NCI-H524 treated with DMSO at 0.1 percent for 48 hours (cell line): ENCODE data around the gene TOMM34.

Experiments used
- DNase-seq: peaks from one replicate; lab custom pipeline; 2025; lab: John Stamatoyannopoulos, UW

TOMM34 gene

GRCh38 chr20:44962483-44962882, 2.3 kb upstream of the TOMM34 start:
- DNase-seq = no peak

DNA sequence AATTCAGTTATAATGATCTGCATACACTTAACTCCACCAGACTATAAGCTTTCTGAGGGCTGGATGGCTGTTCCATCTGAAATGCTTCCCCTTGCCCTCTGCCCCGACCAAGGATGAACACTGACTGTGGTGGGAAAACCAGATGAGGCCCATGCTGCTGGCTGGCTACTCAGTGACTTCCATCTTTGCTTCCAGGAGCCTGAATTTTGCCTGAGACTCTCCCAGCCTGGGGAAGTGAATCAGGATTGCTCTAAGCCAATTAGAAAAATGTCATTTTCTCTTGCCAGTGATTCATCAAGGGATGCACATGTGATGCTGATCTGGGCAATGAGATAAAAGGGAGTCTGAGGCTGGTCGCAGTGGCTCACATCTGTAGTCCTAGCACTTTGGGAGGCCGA, 1.7 kb upstream of the TOMM34 start:
- DNase-seq = no peak

DNA sequence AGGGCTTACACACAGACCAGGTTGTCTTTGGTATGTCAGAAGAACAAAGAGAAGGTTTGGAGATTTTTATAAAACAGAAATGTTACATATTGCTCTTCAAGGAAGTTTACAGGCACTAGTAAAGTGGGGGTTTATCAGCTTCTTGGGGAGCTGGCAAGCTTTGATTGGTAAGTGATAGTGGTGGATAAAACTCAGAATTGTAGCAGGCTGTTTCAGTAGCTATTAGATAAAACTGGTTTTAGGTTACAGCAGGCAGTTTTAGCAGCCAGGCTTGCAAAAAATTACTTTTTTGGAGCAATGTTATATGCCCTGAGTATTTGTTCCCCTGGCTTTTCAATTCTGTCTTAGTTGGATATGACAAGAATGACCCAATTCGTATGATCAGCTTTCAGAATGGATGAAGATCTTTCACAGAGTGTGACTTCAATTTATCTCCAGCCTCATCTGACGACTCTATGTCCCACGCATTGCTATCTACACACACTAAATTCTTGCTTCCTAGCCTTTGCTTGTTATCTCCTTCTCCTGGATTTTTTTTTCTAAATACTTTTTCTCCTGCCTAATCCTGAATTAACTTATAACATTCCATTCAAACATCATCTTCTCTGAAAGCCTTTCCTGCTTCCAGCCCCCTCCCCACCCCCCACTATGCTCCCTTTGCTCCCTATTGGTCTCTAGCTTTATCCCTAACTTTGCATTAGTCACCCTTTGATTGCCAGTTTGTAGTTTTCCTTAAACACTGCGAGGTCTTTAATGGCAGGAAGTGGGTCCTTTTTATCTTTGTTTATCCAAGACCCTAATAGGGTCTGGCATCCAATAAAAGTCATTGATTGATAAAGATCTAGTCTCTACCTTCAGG, 1.0 kb upstream of the TOMM34 start:
- no peak for DNase-seq

- no peak for DNase-seq
Observed at GRCh38 chr20:44959638-44960102, 527 bp downstream of the TOMM34 start.

GRCh38 chr20:44959082-44959637, 1.0 kb downstream of the TOMM34 start:
- DNase-seq = no peak

- no peak for DNase-seq
Observed at GRCh38 chr20:44958276-44958675, 1.9 kb downstream of the TOMM34 start.

- no peak for DNase-seq
Observed at GRCh38 chr20:44956410-44956809, 3.8 kb downstream of the TOMM34 start.

- DNase-seq = no peak
Observed at GRCh38 chr20:44955270-44955669, 4.9 kb downstream of the TOMM34 start.

DNA sequence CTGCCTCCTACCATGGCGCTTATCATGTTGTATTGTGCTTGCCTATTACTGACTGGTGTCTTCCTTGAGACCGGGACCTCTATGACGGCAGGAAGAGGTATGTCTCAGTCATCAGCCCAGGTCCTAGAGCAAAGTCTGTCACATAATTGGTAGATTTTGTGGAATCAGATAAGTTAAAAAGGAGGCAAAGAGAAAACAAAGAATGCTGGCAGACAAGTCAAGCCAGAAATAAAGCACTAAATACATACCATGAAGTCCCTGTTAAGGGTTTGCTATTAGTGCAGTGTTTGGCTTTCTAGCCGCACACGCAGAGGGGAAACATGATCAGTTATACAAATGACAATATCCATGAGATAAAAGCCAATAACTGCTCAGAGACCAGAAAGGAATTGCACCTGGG, 6.0 kb downstream of the TOMM34 start:
- DNase-seq = no peak

- DNase-seq = no peak
Observed at GRCh38 chr20:44952731-44953130, 7.5 kb downstream of the TOMM34 start.

GRCh38 chr20:44950368-44950767, 9.8 kb downstream of the TOMM34 start:
- no peak for DNase-seq

DNA sequence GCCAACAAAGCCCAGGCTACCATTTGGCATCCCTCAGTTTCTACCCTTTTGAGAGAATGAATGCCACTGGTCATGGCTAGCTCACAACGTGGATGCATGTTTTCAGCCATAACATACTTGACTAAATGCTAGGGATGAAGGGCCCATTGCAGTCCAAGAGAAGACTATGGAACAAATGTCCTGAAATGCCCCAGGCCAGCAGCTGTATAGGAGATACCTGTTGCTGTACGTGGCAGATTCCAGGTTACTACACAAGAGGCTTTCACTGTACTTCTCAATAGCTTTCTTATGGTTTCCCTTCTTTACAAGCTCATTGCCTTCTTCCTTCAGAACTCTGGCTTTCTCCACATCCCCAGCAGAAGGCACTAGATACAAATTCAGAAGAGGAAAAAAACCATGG, 11.7 kb downstream of the TOMM34 start:
- DNase-seq = no peak

GRCh38 chr20:44948107-44948506, 12.1 kb downstream of the TOMM34 start:
- DNase-seq = no peak

DNA sequence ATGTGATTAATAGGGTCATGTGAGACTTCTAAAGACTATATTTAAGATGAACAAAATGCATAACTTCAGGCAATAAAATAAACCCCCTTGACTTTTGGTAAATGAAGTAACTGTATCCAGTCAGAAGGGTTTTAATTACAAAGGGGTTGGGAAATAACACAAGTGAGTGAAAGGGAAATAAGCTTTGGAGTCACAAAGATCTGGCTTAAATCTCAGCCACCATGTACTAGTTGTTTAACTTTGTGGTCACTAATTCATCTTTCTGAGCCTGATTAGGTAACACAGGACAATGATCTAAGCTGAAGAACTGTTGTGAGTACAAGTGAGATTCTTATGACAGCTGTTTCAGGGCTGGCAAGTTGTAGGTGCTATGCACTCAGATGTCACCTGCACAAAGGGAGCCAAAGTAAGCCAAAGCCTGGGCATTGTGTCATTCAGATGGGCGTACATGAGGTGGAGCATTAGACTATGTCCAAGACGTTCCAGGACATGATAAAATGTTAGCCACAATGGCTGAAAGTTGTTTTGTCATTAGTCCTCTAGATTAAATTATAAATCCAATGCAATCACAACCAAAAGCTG, 13.8 kb downstream of the TOMM34 start:
- no peak for DNase-seq

GRCh38 chr20:44945261-44945660, 14.9 kb downstream of the TOMM34 start:
- no peak for DNase-seq

- no peak for DNase-seq
Observed at GRCh38 chr20:44943828-44944227, 16.4 kb downstream of the TOMM34 start.

GRCh38 chr20:44942264-44942973, 17.8 kb downstream of the TOMM34 start:
- DNase-seq = no peak

GRCh38 chr20:44941120-44941691, 19.0 kb downstream of the TOMM34 start:
- no peak for DNase-seq

DNA sequence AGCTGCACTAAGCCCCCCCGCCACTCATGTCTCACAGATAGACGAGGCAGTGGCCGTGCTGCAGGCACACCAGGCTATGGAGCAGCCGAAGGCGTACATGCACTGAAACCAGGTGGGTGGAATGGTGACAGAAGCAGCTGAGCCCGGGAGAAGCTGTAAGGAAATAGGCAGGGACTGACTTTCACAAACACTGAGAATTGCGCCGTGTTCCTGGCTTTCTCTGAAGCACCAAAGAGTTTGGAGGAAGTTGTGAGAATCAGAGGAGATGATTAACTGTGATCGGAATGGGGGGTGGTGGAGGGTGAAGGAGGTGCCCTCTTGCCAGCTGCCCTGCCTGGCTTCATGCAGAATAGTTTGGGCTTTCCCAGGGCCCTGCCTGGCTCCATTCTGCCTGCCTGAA, 21.6 kb downstream of the TOMM34 start:
- no peak for DNase-seq

- no peak for DNase-seq
Observed at GRCh38 chr20:44936510-44936909, 23.7 kb downstream of the TOMM34 start.

GRCh38 chr20:44932916-44933315, 27.3 kb downstream of the TOMM34 start:
- no peak for DNase-seq

DNA sequence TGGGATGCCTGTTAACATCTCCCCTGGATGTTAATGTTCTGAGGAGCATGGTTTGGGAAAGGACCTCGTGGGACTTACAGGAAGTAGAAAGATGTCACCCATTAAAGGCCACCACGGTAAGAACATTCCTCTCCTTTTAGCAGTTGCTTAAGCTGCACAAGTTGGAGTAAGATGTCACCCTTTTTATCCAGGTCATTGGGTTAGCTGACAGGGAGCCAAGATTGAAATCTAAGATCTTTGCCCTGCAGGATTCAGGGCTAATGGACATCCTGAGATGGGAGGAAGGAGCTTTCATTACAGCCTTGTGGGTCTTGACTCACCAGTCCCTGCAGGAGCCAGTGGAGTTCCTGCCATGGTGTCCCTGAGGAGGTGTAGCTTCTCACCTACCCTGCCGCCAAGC, 28.3 kb downstream of the TOMM34 start:
- DNase-seq = no peak
